PC-9 (cell line): ENCODE results near the gene ADAMTS7. TPM values are rescaled to one million over a fixed set of nuclear protein-coding genes. Genes with fewer than 3 reads are reported as not detected.
"Not testable (repeated sequence)": the region's sequence is repeated elsewhere in the genome, so short reads cannot be mapped to it uniquely, and the experiment has no call there.

Source experiments
- BruUV-seq: library from RNA; stranded (reverse); fragments of 400-500 nt; replicated peaks from 2 replicates; lab custom pipeline; 2021; lab: Mats Ljungman, UMichigan
- CTCF ChIA-PET: fragments of 300-600 bp; sonication (Branson Sonifier 250); formaldehyde crosslinking; loops from one replicate; lab custom pipeline; 2022; ENCODE audit warnings: antibody characterized with exemption; lab: Charles Lee
- POLR2A ChIA-PET: fragments of 300-600 bp; sonication (Branson Sonifier 250); formaldehyde crosslinking; loops from one replicate; lab custom pipeline; 2022; ENCODE audit warnings: antibody characterized with exemption; ENCODE audit not compliant: unreplicated experiment; lab: Charles Lee
- DNase-seq, 2 experiments: peaks; one replicate each; pipeline versions ENCODE4 v3.0.0 to v3.0.0-alpha.2; 2015 to 2022; ENCODE audit warnings: mixed read lengths in 1 of 2
- H2AFZ ChIP-seq: fragments of 200-600 bp; sonication (generic); 2 replicates; pipeline ENCODE4 v1.8.1; 2017; ENCODE audit warnings: antibody characterized with exemption
- H3F3A ChIP-seq: fragments of 200-600 bp; sonication (generic); 2 replicates; pipeline ENCODE4 v1.8.1; 2017; ENCODE audit warnings: antibody characterized with exemption, mild to moderate bottlenecking, low read depth; ENCODE audit not compliant: insufficient read depth
- H3K27ac ChIP-seq: fragments of 200-600 bp; sonication (generic); 2 replicates; pipeline ENCODE4 v1.6.1; 2016; ENCODE audit warnings: mixed run types
- H3K27me3 ChIP-seq: fragments of 200-600 bp; sonication (generic); 2 replicates; pipeline ENCODE4 v1.6.1; 2016; ENCODE audit warnings: low read depth, mixed run types; ENCODE audit not compliant: insufficient read depth
- H3K36me3 ChIP-seq: fragments of 200-600 bp; sonication (generic); 2 replicates; pipeline ENCODE4 v1.6.1; 2016; ENCODE audit warnings: low read depth, mixed run types
- H3K4me1 ChIP-seq: fragments of 200-600 bp; sonication (generic); replicated peaks from 2 replicates; pipeline ENCODE4 v1.6.1; 2016; ENCODE audit warnings: mixed run types; ENCODE audit not compliant: insufficient read depth
- H3K4me2 ChIP-seq: fragments of 200-600 bp; sonication (generic); 2 replicates; pipeline ENCODE4 v1.6.1; 2017; ENCODE audit warnings: mixed run types
- H3K4me3 ChIP-seq: fragments of 200-600 bp; sonication (generic); 2 replicates; pipeline ENCODE4 v1.6.1; 2016; ENCODE audit warnings: mixed run types
- H3K79me2 ChIP-seq: fragments of 200-600 bp; sonication (generic); 2 replicates; pipeline ENCODE4 v1.6.1; 2017; ENCODE audit warnings: low read depth, mixed run types
- H3K9me2 ChIP-seq: fragments of 200-600 bp; sonication (generic); 2 replicates; pipeline ENCODE4 v1.8.1; 2017; ENCODE audit warnings: mild to moderate bottlenecking; ENCODE audit not compliant: insufficient read depth
- H3K9me3 ChIP-seq: fragments of 200-600 bp; sonication (generic); 2 replicates; pipeline ENCODE4 v1.8.1; 2016; ENCODE audit warnings: low read depth; ENCODE audit not compliant: insufficient read depth
- H4K20me1 ChIP-seq: fragments of 200-600 bp; sonication (generic); 2 replicates; pipeline ENCODE4 v1.8.1; 2017; ENCODE audit not compliant: insufficient read depth
- EZH2 ChIP-seq: fragments of 200-600 bp; sonication (generic); IDR thresholded peaks from 2 replicates; pipeline ENCODE4 v1.8.0; 2017; ENCODE audit warnings: antibody characterized with exemption, low read depth
- intact Hi-C: fragments of 100-400 bp; cut with micrococcal nuclease; formaldehyde crosslinking; loops from one replicate; pipeline ENCODE4 v1.10.0; 2022; ENCODE audit not compliant: unreplicated experiment
- total RNA-seq: library from RNA; stranded (reverse); gene quantifications from 2 replicates; pipeline ENCODE4 v1.2.3, GENCODE V29; 2021
- TF ChIP-seq, protein P1 (sequence below): fragments of 200-600 bp; sonication (generic); conservative IDR thresholded peaks from 2 replicates; pipeline ENCODE4 v1.6.1; 2017; ENCODE audit warnings: mixed run types, antibody characterized with exemption, mild to moderate bottlenecking, moderate library complexity

ADAMTS7 gene
- total RNA-seq, 1 experiment from 2014 or later, result 1.3 TPM

DNA sequence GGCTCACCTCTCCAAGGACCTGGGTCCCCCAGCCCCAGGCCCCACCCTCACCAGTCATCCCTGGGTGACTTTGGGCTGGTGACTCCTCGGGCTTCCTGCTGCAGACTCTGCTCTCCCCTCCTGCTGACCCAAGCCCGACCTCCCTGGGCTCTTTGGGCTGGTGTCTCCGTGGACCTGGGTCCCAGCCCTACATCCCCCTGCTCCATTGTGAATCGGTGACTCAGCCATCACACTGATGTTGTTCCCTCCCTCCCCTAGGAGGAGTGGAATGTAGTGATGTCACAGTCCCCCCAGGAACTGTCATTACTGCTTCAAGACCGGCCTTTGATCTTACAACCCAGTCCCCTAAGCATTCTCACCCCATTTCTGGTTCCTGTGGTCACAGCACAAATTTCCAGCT lies 83.7 kb downstream of the ADAMTS7 start:
- Histone ChIP-seq H3K79me2 (no peaks in the 10 kb centered on the region), H3K9me2 (no peaks in the 10 kb centered on the region), H3K27ac (no peak overlapping the region), H4K20me1 (no peaks in the 10 kb centered on the region), H3K9me3 (no peaks in the 10 kb centered on the region), H3K4me1 (no peaks in the 10 kb centered on the region), H3F3A (no peaks in the 10 kb centered on the region), H2AFZ (no peak overlapping the region), H3K36me3 (no peaks in the 10 kb centered on the region), H3K27me3 (peaks cover 10% of the 10 kb centered on the region), H3K4me3 (no peak overlapping the region), H3K4me2 (no peak overlapping the region)
- no peak for TF ChIP-seq EZH2
- TF ChIP-seq, protein P1, sequence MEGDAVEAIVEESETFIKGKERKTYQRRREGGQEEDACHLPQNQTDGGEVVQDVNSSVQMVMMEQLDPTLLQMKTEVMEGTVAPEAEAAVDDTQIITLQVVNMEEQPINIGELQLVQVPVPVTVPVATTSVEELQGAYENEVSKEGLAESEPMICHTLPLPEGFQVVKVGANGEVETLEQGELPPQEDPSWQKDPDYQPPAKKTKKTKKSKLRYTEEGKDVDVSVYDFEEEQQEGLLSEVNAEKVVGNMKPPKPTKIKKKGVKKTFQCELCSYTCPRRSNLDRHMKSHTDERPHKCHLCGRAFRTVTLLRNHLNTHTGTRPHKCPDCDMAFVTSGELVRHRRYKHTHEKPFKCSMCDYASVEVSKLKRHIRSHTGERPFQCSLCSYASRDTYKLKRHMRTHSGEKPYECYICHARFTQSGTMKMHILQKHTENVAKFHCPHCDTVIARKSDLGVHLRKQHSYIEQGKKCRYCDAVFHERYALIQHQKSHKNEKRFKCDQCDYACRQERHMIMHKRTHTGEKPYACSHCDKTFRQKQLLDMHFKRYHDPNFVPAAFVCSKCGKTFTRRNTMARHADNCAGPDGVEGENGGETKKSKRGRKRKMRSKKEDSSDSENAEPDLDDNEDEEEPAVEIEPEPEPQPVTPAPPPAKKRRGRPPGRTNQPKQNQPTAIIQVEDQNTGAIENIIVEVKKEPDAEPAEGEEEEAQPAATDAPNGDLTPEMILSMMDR, result no peak
- no peak for DNase-seq
- CTCF ChIA-PET, result interaction anchor here (0.6 kb wide), 1 partner anchor 14 kb away, joined by 3 read pairs; no protein-coding TSS in a partner anchor
- POLR2A ChIA-PET, result no interaction called here
- no TSS peak for BruUV-seq
- intact Hi-C loops, result no loop called here

DNA sequence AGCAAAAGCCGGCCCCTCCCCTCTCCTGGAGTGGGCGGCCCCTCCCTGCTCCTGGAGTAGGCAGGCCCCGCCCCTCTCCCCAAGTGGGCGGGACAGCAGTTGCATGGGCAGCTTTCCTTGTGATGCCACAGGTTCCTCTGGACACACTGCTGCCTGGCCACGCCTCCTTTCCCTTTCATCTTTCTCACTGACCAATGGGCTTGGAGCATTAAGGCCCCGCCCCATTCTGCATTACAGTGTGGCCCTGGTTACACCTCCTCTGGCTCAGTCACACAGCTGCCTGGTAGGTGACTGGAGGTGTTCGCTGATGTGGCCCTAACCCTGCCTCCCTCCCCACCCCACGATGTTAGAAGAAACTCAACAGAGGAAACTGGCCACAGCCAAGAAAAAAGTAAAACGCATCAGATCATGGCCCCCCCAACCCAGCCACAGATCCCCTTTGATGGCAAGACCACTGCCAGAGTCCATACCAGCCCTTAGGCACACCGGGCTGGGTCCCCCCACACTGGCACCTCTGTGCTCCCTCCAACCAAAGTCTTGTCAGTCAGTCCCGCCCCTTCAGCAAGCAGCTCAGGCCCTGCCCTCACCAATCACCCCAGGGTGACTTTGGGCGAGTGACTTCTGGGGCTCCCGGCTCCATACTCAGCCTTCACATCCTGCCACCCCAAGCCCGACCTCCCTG lies 84.3 kb downstream of the ADAMTS7 start:
- H3K4me2 ChIP-seq, result no peak overlapping the region
- H3K27me3 ChIP-seq, result peaks cover 10% of the 10 kb centered on the region
- no peaks in the 10 kb centered on the region for H3K4me1 ChIP-seq
- no TSS peak for BruUV-seq
- DNase-seq, result peak; percentile 30 to 49
- no peak for TF ChIP-seq EZH2
- TF ChIP-seq, protein P1, result no peak
- no peak overlapping the region for H3K4me3 ChIP-seq
- CTCF ChIA-PET, result no interaction called here
- intact Hi-C loops, result no loop called here
- H3K36me3 ChIP-seq, result no peaks in the 10 kb centered on the region
- POLR2A ChIA-PET, result no interaction called here
- H2AFZ ChIP-seq, result no peak overlapping the region
- H3K79me2 ChIP-seq, result no peaks in the 10 kb centered on the region
- no peaks in the 10 kb centered on the region for H3F3A ChIP-seq
- H3K27ac ChIP-seq, result no peak overlapping the region
- no peaks in the 10 kb centered on the region for H3K9me3 ChIP-seq
- no peaks in the 10 kb centered on the region for H3K9me2 ChIP-seq
- H4K20me1 ChIP-seq, result no peaks in the 10 kb centered on the region

DNA sequence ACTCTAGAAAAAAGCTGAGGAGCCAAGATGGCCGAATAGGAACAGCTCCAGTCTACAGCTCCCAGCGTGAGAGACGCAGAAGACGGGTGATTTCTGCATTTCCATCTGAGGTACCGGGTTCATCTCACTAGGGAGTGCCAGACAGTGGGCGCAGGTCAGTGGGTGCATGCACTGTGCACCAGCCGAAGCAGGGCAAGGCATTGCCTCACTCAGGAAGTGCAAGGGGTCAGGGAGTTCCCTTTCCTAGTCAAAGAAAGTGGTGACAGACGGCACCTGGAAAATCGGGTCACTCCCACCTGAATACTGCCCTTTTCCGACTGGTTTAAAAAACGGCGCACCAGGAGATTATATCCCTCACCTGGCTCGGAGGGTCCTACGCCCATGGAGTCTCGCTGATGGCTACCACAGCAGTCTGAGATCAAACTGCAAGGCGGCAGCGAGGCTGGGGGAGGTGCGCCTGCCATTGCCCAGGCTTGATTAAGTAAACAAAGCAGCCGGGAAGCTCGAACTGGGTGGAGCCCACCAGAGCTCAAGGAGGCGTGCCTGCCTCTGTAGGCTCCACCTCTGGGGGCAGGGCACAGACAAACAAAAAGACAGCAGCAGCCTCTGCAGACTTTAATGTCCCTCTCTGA lies 91.3 kb downstream of the ADAMTS7 start:
- H3K79me2 ChIP-seq, H3F3A ChIP-seq, BruUV-seq, H3K36me3 ChIP-seq, H3K9me3 ChIP-seq, H4K20me1 ChIP-seq, H3K27ac ChIP-seq, H3K4me1 ChIP-seq, H2AFZ ChIP-seq, H3K27me3 ChIP-seq, intact Hi-C loops, CTCF ChIA-PET, H3K9me2 ChIP-seq, H3K4me3 ChIP-seq: not testable (repeated sequence)
- POLR2A ChIA-PET, result interaction anchor here (0.7 kb wide), 1 partner anchor 305 kb away, joined by 4 read pairs; no protein-coding TSS in a partner anchor
- DNase-seq, result peak in 1 of 2 experiments; percentile 34
- H3K4me2 ChIP-seq, result peak overlapping the region; percentile 38
